GM12891 (cell line): Measurements from ENCODE around the gene INPP4A.

Source experiments
- PAX5 ChIP-seq: IDR thresholded peaks from 2 replicates; pipeline ENCODE4 v1.6.1; 2011; ENCODE audit warnings: low read length, moderate library complexity, mild to moderate bottlenecking; ENCODE audit not compliant: insufficient read depth, severe bottlenecking
- POLR2A ChIP-seq: IDR thresholded peaks from 2 replicates; pipeline ENCODE4 v1.6.1; 2011; ENCODE audit warnings: low read depth, low read length, control low read depth
- POLR2AphosphoS5 ChIP-seq: IDR thresholded peaks from 2 replicates; pipeline ENCODE4 v1.6.1; 2011; ENCODE audit warnings: low read depth, low read length, control low read depth
- POU2F2 ChIP-seq: IDR thresholded peaks from 2 replicates; pipeline ENCODE4 v1.6.1; 2011; ENCODE audit warnings: low read depth, mild to moderate bottlenecking, control low read depth, low read length, moderate library complexity
- TAF1 ChIP-seq: IDR thresholded peaks from 2 replicates; pipeline ENCODE4 v1.6.1; 2011; ENCODE audit warnings: low read depth, low read length, control low read depth

- TF ChIP-seq POLR2A, result no peak
- no peak for TF ChIP-seq POLR2AphosphoS5
- TF ChIP-seq TAF1, result no peak
- no peak for TF ChIP-seq POU2F2
- no peak for TF ChIP-seq PAX5
Measured at GRCh38 chr2:98592565-98592964, 147.9 kb downstream of the INPP4A start.
